HepG2 (cell line): ENCODE data around the gene SP1. TPM values are rescaled to one million over a fixed set of nuclear protein-coding genes. Genes with fewer than 3 reads are reported as not detected.

Source experiments
- ARID2 ChIP-seq: sonication (generic); formaldehyde crosslinking; IDR thresholded peaks from 2 replicates; pipeline ENCODE4 v1.8.1; 2022; ENCODE audit warnings: mild to moderate bottlenecking, missing genetic modification reagents, borderline replicate concordance
- CBFB ChIP-seq: sonication (generic); formaldehyde crosslinking; IDR thresholded peaks from 2 replicates; pipeline ENCODE4 v1.4.0; 2020; ENCODE audit warnings: missing genetic modification reagents
- CC2D1A ChIP-seq: sonication (generic); formaldehyde crosslinking; IDR thresholded peaks from 2 replicates; pipeline ENCODE4 v1.8.1; 2023; ENCODE audit warnings: mild to moderate bottlenecking, missing genetic modification reagents
- FOXC1 ChIP-seq: sonication (generic); formaldehyde crosslinking; IDR thresholded peaks from 2 replicates; pipeline ENCODE4 v1.8.0; 2022; ENCODE audit warnings: mild to moderate bottlenecking, missing genetic modification reagents, borderline replicate concordance
- GTF2F1 ChIP-seq: fragments of 150-350 bp; IDR thresholded peaks from 2 replicates; pipeline ENCODE4 v1.6.1; 2014; ENCODE audit warnings: low read length
- HMG20B ChIP-seq: conservative IDR thresholded peaks from 2 replicates; pipeline ENCODE4 v1.6.1; 2016; ENCODE audit warnings: missing genetic modification reagents, missing compliant biosample characterization
- ISX ChIP-seq: sonication (generic); formaldehyde crosslinking; conservative IDR thresholded peaks from 2 replicates; pipeline ENCODE4 v1.5.0; 2020; ENCODE audit warnings: missing genetic modification reagents
- MTF1 ChIP-seq: sonication (generic); formaldehyde crosslinking; IDR thresholded peaks from 2 replicates; pipeline ENCODE4 v1.5.0; 2020; ENCODE audit warnings: missing genetic modification reagents
- NFYC ChIP-seq: IDR thresholded peaks from 2 replicates; pipeline ENCODE4 v1.6.1; 2016; ENCODE audit warnings: missing genetic modification reagents, missing compliant biosample characterization
- NR2C2 ChIP-seq: sonication (generic); formaldehyde crosslinking; IDR thresholded peaks from 2 replicates; pipeline ENCODE4 v1.4.0; 2020; ENCODE audit warnings: missing genetic modification reagents, mild to moderate bottlenecking, moderate library complexity, borderline replicate concordance
- PBX2 ChIP-seq: IDR thresholded peaks from 2 replicates; pipeline ENCODE4 v1.6.1; 2016; ENCODE audit warnings: control low read depth
- PTBP1 ChIP-seq: fragments of 200-400 bp; formaldehyde crosslinking; IDR thresholded peaks from 2 replicates; pipeline ENCODE4 v1.6.1; 2018; ENCODE audit warnings: low read length, low read depth; ENCODE audit not compliant: poor library complexity, severe bottlenecking
- RXRB ChIP-seq: IDR thresholded peaks from 2 replicates; pipeline ENCODE4 v1.6.1; 2016; ENCODE audit warnings: borderline replicate concordance, missing genetic modification reagents, missing compliant biosample characterization
- SAFB2 ChIP-seq: sonication (generic); formaldehyde crosslinking; IDR thresholded peaks from 2 replicates; pipeline ENCODE4 v1.5.1; 2020; ENCODE audit warnings: missing genetic modification reagents, low read depth, mild to moderate bottlenecking, borderline replicate concordance
- ZBTB46 ChIP-seq: sonication (generic); formaldehyde crosslinking; IDR thresholded peaks from 2 replicates; pipeline ENCODE4 v1.4.0; 2020; ENCODE audit warnings: mild to moderate bottlenecking, missing genetic modification reagents, borderline replicate concordance
- ZNF124 ChIP-seq: sonication (generic); formaldehyde crosslinking; IDR thresholded peaks from 2 replicates; pipeline ENCODE4 v1.4.0; 2020; ENCODE audit warnings: missing genetic modification reagents
- ZNF235 ChIP-seq: sonication (generic); formaldehyde crosslinking; IDR thresholded peaks from 2 replicates; pipeline ENCODE4 v1.8.1; 2023; ENCODE audit warnings: mild to moderate bottlenecking, missing genetic modification reagents, borderline replicate concordance
- ZNF317 ChIP-seq: sonication (generic); formaldehyde crosslinking; IDR thresholded peaks from 2 replicates; pipeline ENCODE4 v1.5.0; 2020; ENCODE audit warnings: mild to moderate bottlenecking, missing genetic modification reagents
- ZNF329 ChIP-seq: sonication (generic); formaldehyde crosslinking; IDR thresholded peaks from 2 replicates; pipeline ENCODE4 v1.9.0; 2021; ENCODE audit warnings: low read depth, mild to moderate bottlenecking, missing genetic modification reagents
- ZNF333 ChIP-seq: sonication (generic); formaldehyde crosslinking; IDR thresholded peaks from 2 replicates; pipeline ENCODE4 v1.4.0; 2020; ENCODE audit warnings: mild to moderate bottlenecking, missing genetic modification reagents, borderline replicate concordance
- ZNF546 ChIP-seq: sonication (generic); formaldehyde crosslinking; conservative IDR thresholded peaks from 2 replicates; pipeline ENCODE4 v1.8.1; 2023; ENCODE audit warnings: mild to moderate bottlenecking, missing genetic modification reagents
- ZNF704 ChIP-seq: sonication (generic); formaldehyde crosslinking; IDR thresholded peaks from 2 replicates; pipeline ENCODE4 v1.8.1; 2023; ENCODE audit warnings: mild to moderate bottlenecking, inconsistent platforms, moderate library complexity, missing genetic modification reagents, borderline replicate concordance
- ZNF770 ChIP-seq: sonication (generic); formaldehyde crosslinking; IDR thresholded peaks from 2 replicates; pipeline ENCODE4 v1.5.0; 2020; ENCODE audit warnings: mild to moderate bottlenecking, missing genetic modification reagents
- ZSCAN12 ChIP-seq: sonication (generic); formaldehyde crosslinking; IDR thresholded peaks from 2 replicates; pipeline ENCODE4 v1.9.0; 2021; ENCODE audit warnings: mild to moderate bottlenecking, missing genetic modification reagents
- polyA plus RNA-seq, 8 experiments: library from polyadenylated mRNA; depleted of rRNA in 3 of 8; stranded (reverse) in 7 of 8; unstranded in 1 of 8; fragments of >200 nt; fragmentation: Illumina TruSeq in 4 of 8; extraction: Trizol in 4 of 8; gene quantifications; 2 replicates each; pipeline versions ENCODE4 v1.2.1 to v1.2.3, GENCODE V29; 2011 to 2016; ENCODE audit warnings: low read depth in 4 of 8, missing spikeins in 1 of 8, mixed read lengths in 1 of 8; ENCODE audit not compliant: insufficient read depth in 1 of 8
- total RNA-seq, 5 experiments: library from RNA; depleted of rRNA; stranded (reverse); fragments of >200 nt; fragmentation: Illumina TruSeq; extraction: Trizol; gene quantifications; 2 replicates each; pipeline ENCODE4 v1.2.3, GENCODE V29; 2016; ENCODE audit warnings: low read depth in 1 of 5

SP1 gene
- total and polyA plus RNA-seq, 2 of the 13 experiments (the other 11 are each of a cell fraction or from before 2014, with no cell fraction given), result 26.5 to 27.5 TPM

- TF ChIP-seq ZNF770 (CRISPR knock-in tag) (no peak; the same call in none of the 2 replicates), RXRB (0 out of 2 replicates have a peak, but pooled peaks have one; percentile 22), ISX (CRISPR knock-in tag) (0 out of 2 replicates have a peak, but pooled peaks have one; percentile 30), PBX2 (CRISPR knock-in tag) (peak; percentile 88), ZNF546 (CRISPR knock-in tag) (no peak), FOXC1 (peak; percentile 15; the same call in 1 of the 2 replicates), ZNF329 (no peak), NR2C2 (CRISPR knock-in tag) (peak; percentile 48), ZNF235 (CRISPR knock-in tag) (no peak), ZNF333 (no peak), ZBTB46 (CRISPR knock-in tag) (no peak), CC2D1A (CRISPR knock-in tag) (no peak), ARID2 (CRISPR knock-in tag) (peak; percentile 9; the same call in 1 of the 2 replicates), ZNF704 (CRISPR knock-in tag) (no peak), SAFB2 (CRISPR knock-in tag) (no peak), MTF1 (CRISPR knock-in tag) (no peak), GTF2F1 (no peak), CBFB (CRISPR knock-in tag) (no peak), PTBP1 (no peak), NFYC (CRISPR knock-in tag) (peak; percentile 92), ZNF317 (CRISPR knock-in tag) (peak; percentile 90), ZSCAN12 (CRISPR knock-in tag) (no peak), HMG20B (CRISPR knock-in tag) (peak; percentile 56; the same call in 1 of the 2 replicates), ZNF124 (0 out of 2 replicates have a peak, but pooled peaks have one; percentile 53)
Observed at GRCh38 chr12:53441040-53441833, 61.3 kb downstream of the SP1 start, which contains the start of gene PRR13 (continued).
